ENCODE data around the gene TTC7B.

TTC7B gene

GRCh38 chr14:90625445-90625844, 190.8 kb downstream of the TTC7B start:
- H3K4me3 ChIP-seq (ENCODE audit: low read depth, low read length), result no peak overlapping the region
- no peak for DNase-seq (ENCODE audit: low read depth)
- TF ChIP-seq, protein P1, sequence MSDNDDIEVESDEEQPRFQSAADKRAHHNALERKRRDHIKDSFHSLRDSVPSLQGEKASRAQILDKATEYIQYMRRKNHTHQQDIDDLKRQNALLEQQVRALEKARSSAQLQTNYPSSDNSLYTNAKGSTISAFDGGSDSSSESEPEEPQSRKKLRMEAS (IDR thresholded peaks at IDR 0.05; ENCODE audit: low read depth, low read length), result no peak
- TF ChIP-seq, protein P2, sequence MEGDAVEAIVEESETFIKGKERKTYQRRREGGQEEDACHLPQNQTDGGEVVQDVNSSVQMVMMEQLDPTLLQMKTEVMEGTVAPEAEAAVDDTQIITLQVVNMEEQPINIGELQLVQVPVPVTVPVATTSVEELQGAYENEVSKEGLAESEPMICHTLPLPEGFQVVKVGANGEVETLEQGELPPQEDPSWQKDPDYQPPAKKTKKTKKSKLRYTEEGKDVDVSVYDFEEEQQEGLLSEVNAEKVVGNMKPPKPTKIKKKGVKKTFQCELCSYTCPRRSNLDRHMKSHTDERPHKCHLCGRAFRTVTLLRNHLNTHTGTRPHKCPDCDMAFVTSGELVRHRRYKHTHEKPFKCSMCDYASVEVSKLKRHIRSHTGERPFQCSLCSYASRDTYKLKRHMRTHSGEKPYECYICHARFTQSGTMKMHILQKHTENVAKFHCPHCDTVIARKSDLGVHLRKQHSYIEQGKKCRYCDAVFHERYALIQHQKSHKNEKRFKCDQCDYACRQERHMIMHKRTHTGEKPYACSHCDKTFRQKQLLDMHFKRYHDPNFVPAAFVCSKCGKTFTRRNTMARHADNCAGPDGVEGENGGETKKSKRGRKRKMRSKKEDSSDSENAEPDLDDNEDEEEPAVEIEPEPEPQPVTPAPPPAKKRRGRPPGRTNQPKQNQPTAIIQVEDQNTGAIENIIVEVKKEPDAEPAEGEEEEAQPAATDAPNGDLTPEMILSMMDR (IDR thresholded peaks at IDR 0.05; ENCODE audit: low read depth, low read length), result no peak
- TF ChIP-seq POLR2A (IDR thresholded peaks at IDR 0.05; ENCODE audit: extremely low read depth, insufficient read length) (no peak), MYC (IDR thresholded peaks at IDR 0.05; ENCODE audit: low read depth, low read length) (no peak)

DNA sequence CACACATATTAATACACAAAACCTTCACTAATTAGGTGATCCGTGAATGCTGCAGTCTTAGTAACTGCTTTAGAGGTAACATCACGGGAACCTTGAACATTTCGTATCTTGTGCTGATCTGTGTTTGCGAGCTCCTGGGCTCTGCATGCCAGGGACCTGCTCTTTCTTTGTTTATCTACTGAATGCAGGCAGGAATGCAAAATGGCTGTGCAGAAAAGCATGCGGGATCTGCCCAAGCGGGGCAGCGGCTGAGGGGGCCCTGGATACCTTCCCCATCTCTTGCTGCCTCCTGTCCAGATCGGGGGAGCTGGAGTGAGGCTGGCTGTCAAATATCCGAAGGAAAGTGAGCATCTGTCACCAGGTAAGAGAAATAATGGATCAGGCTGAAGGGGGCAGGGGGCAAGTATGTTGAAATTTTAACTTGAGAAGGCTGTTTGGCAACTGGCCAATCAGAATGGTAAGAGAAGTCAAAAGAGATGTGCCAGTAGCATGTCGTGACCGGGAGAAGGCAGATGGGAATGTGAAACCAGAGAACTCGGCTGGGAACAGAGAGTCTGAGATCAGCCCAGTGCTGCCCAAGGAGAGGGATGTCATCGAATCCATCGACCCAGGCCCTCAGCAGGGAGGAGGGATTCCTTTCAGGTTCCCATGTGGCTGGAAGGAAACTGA, 191.4 kb downstream of the TTC7B start:
- no peak overlapping the region for H3K4me3 ChIP-seq (ENCODE audit: low read depth, low read length)
- DNase-seq (ENCODE audit: low read depth), result peak; percentile 24

GRCh38 chr14:90624227-90624626, 192.0 kb downstream of the TTC7B start:
- peak; percentile 81 for DNase-seq (ENCODE audit: low read depth)
- TF ChIP-seq POLR2A (IDR thresholded peaks at IDR 0.05; ENCODE audit: extremely low read depth, insufficient read length), result no peak
- TF ChIP-seq MYC (IDR thresholded peaks at IDR 0.05; ENCODE audit: low read depth, low read length), result peak; percentile 84
- TF ChIP-seq, protein P2 (IDR thresholded peaks at IDR 0.05; ENCODE audit: low read depth, low read length), result no peak
- TF ChIP-seq, protein P1 (IDR thresholded peaks at IDR 0.05; ENCODE audit: low read depth, low read length), result peak; percentile 89
- H3K4me3 ChIP-seq (ENCODE audit: low read depth, low read length), result no peak overlapping the region

More for the DNA sequence above, 191.4 kb downstream of the TTC7B start:
- TF ChIP-seq POLR2A (IDR thresholded peaks at IDR 0.05; ENCODE audit: extremely low read depth, insufficient read length) (no peak), MYC (IDR thresholded peaks at IDR 0.05; ENCODE audit: low read depth, low read length) (no peak)
- TF ChIP-seq, protein P2 (IDR thresholded peaks at IDR 0.05; ENCODE audit: low read depth, low read length), result no peak
- TF ChIP-seq, protein P1 (IDR thresholded peaks at IDR 0.05; ENCODE audit: low read depth, low read length), result no peak

DNA sequence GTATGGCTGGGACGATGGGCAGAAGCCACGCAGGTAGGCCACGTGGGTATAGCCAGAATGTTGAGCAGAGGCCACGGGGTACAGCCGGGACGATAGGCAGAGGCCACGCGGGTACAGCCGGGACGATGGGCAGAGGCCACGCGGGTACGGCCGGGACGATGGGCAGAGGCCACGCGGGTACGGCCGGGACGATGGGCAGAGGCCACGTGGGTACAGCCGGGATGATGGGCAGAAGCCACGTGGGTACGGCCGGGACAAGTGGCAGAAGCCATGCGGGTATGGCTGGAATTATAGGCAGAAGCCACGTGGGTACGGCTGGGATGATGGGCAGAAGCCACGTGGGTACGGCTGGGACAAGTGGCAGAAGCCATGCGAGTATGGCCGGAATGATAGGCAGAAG, 195.0 kb downstream of the TTC7B start:
- TF ChIP-seq, protein P1 (IDR thresholded peaks at IDR 0.05; ENCODE audit: low read depth, low read length), result no peak
- TF ChIP-seq POLR2A (IDR thresholded peaks at IDR 0.05; ENCODE audit: extremely low read depth, insufficient read length) (no peak), MYC (IDR thresholded peaks at IDR 0.05; ENCODE audit: low read depth, low read length) (no peak)
- TF ChIP-seq, protein P2 (IDR thresholded peaks at IDR 0.05; ENCODE audit: low read depth, low read length), result no peak
- no peak for DNase-seq (ENCODE audit: low read depth)
- no peak overlapping the region for H3K4me3 ChIP-seq (ENCODE audit: low read depth, low read length)

DNA sequence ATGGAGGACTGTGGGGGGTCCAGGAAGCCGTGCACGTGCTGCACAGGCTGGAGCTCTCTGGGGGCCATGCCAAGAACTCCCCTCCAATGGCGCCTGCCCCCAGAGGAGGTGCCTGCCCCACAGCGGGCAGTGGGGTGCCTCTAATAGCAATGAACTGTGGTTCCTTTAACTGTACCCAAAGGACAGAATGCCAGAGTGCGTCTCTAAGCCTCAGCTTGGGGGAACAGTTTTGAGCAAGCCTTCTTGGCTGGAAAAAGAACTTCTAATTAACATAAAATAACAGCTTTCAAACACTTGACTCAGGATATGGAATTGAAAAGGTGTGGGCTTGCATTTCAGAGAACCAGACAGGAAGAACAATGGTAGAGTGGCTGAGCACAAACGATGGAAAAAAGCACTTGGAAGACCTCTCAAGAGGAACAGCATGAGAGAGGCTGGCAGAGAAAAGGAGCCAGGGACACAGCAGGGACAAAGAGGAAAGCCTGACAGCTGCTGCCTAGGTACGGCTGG, 195.6 kb downstream of the TTC7B start:
- no peak for DNase-seq (ENCODE audit: low read depth)
- TF ChIP-seq MYC (IDR thresholded peaks at IDR 0.05; ENCODE audit: low read depth, low read length) (no peak), POLR2A (IDR thresholded peaks at IDR 0.05; ENCODE audit: extremely low read depth, insufficient read length) (no peak)
- TF ChIP-seq, protein P2 (IDR thresholded peaks at IDR 0.05; ENCODE audit: low read depth, low read length), result no peak
- TF ChIP-seq, protein P1 (IDR thresholded peaks at IDR 0.05; ENCODE audit: low read depth, low read length), result no peak

More for the DNA sequence above, 195.6 kb downstream of the TTC7B start:
- no peak overlapping the region for H3K4me3 ChIP-seq (ENCODE audit: low read depth, low read length)

All from NB4 (cell line).